ENCODE results near the gene ZBTB26.
"Not testable (repeated sequence)": the region's sequence is repeated elsewhere in the genome, so short reads cannot be mapped to it uniquely, and the experiment has no call there.

Gene ZBTB26

DNA sequence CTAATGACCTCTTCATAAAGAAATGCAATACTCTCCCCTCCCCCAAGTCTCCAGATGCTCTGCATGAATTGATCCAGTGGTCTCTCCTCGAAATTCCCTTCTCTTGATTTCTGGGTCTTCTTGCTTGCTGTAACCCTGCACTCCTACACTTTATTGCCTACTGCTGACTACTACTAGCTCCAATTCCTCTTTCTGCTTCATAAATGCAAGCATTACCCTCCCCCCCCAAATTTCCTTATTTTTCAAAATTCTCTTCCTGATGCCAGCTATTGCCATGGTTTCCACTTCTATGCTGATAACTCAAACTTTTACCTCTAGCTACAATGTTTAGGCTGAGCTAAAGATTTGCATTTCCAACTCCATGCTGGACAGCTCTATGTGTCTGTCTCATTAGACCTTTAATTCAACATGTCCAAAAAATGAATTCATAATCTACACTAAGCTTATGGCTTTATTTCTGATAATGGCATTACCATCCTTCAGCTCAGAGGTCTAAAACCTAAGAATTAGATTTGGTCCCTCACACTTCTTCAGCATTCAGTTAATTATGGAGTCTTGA lies 1.4 kb downstream of the ZBTB26 start:
- no peak for DNase-seq (ENCODE audit: low read depth in 2 of 2)

DNA sequence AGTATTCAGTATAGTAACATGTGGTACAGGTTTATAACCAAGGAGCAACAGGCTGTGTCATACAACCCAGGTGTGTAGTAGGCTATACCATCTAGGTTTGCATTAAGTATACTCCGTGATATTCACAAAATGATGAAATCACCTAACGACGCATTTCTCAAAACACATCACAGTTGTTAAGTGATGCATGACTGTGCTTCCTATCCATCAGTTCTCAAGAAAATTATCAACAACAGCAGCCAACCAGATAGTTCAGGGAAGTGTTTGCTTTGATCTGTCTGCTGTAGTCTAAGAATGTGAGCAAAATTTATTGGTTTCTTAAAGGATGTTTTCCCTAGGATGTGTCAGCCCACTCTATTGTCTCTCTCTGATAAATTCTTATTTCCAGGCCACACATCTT lies 7.4 kb downstream of the ZBTB26 start:
- no peak for DNase-seq (ENCODE audit: low read depth in 2 of 2)

DNA sequence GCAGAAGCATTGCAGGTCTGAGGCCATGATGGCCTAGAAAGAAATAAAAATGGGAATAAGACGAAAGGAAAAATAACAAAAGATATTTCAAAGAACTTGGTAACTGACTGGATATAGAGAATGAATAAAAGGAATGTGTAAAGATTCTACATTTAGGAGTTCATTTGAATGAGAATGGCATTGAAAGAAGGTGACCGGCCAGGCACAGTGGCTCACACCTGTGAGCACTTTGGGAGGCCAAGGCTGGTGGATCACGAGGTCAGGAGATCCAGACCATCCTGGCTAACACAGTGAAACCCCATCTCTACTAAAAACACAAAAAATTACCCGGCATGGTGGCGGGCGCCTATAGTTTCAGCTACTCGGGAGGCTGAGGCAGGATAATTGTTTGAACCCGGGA lies 8.6 kb downstream of the ZBTB26 start:
- no peak for DNase-seq (ENCODE audit: low read depth in 2 of 2)

DNA sequence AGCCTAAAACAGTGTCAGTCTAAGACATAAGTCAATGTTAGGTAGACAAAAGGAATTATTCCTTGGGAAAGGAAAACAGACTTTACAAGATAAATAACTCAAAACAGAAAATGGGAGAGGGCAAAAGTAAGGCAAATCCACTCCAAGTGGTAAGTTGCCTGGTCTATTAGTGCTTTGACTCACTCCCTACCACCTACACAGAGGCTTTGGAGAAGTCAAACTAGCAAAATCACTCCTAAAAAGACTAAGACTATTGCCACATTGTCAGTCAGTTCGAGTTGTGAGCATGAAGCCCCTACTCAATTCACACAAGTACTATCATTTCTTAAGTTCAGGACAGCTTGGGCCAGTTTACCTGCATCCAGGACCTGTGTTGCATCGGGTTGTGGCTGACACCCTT lies 13.0 kb downstream of the ZBTB26 start:
- DNase-seq (ENCODE audit: low read depth in 2 of 2), result no peak

DNA sequence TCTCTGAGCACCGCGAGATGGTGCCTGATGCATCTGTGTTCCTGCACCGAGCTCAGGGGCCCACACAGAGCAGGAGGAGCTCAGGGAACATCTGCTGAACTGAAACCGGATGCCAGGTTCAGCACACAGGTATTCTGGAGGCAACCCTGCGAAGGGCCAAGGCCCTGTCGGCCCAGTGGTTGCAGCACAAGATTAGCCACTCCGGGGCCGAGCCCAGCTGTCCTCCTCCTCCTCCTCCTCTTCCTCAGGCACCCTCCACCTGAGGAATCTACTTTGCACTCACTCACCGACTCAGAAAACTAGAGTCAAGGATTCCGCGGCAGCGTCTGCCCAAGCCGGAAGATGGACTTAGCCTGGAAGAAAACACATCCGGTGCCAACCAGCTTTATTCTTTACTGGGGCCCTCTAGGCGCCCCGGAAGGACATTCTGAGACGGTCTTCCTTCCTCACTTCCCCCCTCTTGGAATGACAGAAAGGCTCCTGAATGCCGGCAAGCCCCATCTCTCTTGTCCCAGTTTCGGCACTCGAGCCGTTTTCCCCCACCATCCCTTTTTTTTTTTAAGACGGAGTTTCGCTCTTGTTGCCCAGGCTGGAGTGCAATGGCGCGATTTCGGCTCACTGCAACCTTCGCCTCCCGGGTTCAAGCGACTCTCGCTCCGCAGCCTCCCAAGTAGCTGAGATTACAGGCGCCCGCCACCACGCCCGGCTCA lies 18.2 kb downstream of the ZBTB26 start, which contains the start of gene ZBTB6:
Gene ZBTB6 (minus strand): TSS at position 360 of the 710 bp plus-strand sequence. CDS start 1,251 bp downstream, outside the sequence.
- peak; percentile 52 to 58 for DNase-seq (ENCODE audit: low read depth in 2 of 2)

DNA sequence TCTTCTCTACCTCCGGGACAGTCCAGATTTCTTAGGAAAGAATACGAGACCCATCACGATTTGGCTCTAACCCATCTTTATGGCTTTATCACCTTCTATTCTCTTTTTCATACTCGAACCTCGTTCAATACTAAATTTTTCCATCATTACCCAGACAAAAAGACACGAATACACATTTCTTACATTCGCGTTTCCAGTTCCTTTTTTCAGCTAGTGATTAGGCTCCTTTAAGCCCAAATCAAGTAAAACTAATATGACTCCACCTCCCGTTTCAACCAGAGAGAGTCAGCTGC lies 18.7 kb downstream of the ZBTB26 start:
- no peak for DNase-seq (ENCODE audit: low read depth in 2 of 2)

DNA sequence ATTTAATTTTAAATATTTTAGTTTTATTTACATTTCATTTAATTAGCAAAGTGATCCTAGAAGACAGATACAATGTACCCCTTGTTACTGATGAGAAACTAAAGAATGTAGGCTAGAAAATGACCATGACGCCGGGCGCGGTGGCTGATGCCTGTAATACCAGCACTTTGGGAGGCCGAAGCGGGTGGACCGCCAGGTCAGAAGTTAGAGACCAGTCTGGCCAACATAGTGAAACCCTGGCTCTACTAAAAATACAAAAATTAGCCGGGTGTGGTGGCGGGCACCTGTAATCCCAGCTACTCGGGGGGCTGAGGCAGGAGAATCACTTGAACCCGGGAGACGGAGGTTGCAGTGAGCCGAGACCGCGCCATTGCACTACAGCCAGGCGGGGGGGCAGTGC lies 25.2 kb downstream of the ZBTB26 start:
- DNase-seq (ENCODE audit: low read depth in 2 of 2), result not testable (repeated sequence)

DNA sequence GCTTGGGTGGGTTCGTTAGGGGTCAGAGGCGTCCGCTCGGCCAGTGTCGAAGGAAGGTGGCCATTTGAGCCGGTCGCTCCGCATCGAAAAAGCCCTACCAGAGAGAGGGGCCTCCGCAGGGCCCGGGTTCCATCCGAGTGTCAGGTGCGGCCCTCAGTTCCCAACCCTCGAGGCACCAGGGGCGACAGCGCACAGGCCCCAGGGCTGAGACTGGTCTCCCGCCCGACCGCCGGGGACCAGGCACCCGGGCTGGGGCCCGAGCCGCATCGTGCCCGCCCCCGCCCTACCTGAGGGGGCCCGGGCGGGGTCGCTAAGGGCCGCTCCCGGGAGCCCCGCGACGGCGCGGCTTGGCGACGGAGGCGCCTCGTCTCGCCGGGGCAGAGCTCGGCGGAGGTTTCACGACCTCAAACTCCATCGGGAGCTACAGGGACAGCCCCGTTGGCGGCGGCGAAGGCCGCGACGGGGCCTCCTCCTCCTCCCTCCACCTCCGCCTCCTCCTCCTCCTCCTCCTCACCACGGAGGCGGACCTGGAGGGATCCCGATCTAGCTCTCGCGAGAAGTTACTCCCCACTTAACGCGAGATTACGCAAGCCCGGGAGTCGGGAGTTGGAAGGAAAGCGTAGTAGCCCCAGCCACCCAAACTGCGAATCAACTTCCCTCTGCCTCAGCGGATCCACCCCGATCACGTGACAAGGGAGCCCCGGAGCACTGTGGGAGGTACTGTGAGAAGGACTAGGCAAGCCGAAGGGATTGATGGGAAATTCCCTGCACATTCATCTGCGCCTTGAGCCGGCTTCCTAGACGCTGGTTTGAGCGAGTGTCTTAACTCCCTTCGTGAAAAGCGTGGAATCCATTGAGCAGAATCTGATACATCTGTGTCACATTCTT lies 26.2 kb downstream of the ZBTB26 start, which contains the start of gene RC3H2:
Gene RC3H2 (minus strand): TSS at position 537 of the 888 bp plus-strand sequence. CDS start 7,850 bp downstream, outside the sequence.
- DNase-seq (ENCODE audit: low read depth in 2 of 2), result peak; percentile 92 to 96

DNA sequence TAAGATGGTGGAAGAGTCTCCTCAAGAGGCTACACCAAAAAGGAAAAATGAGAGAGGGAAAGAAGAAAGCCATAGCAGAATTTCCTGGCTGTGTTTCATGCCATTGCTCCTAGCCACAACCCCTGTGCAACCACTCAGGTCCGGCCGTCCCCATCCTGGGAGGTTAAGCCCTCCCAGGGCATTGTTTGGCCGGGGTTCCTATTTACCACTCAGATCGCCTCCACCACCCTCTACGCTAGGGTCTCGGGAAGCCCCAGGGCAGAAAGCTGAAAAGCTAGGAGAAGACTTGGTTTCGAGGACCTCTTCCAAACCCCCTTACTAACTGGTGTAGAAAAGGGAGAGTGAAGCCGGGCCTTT lies 26.9 kb downstream of the ZBTB26 start:
- DNase-seq (ENCODE audit: low read depth in 2 of 2), result no peak

DNA sequence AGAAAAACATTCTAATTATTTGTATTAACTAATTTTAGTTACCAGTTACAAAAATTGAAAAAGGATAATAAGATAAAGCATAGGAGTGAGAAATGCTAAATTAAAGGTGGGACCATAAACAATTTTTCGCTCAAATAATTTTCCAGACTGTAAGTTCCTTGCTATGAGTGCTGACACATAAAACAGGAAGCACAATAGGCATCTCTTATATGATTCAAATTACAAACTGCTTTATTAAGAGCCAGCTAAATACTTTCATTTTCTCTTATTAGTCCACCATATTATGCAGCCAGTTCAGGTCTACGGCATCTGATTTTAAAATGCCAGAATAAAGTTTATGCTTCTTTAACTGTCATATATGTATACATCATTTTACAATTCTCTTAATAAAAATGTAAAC lies 30.5 kb downstream of the ZBTB26 start:
- DNase-seq (ENCODE audit: low read depth in 2 of 2), result no peak

DNA sequence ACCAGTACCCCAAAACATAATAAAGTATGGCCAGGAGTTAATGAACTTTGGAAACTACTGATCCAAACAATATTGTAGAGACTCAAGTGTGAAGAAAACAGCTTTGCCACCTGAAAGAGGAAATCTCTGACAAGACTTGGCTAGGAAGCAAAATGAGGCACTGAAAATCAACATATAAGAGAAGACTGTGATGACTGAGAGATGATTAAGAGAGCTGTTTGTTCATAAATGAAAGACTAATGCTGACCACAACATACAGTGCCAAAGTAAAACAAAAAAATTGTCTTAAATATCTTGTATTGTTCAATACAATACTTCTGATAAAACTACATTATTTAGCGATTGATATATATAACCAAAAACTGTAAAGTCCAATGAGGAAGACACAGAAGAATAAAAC lies 33.3 kb downstream of the ZBTB26 start:
- no peak for DNase-seq (ENCODE audit: low read depth in 2 of 2)

DNA sequence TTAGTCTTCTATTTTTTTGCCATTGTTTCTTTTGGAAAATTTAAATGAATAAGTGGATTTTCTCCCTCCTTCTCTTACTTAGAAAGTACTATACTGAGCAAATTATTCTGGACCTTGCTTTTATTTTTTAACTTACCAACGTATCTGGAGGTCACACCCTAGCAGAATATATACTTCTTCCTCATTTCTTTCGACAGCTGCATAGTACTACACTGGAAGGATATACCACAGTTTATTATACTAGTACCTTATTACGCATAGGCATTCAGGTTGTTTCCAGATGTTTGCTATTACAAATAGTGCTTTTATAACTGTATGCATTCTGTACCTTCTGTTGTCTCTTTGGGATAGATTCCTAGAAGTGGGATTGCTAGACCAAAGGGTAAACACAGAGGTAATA lies 42.8 kb downstream of the ZBTB26 start:
- no peak for DNase-seq (ENCODE audit: low read depth in 2 of 2)

DNA sequence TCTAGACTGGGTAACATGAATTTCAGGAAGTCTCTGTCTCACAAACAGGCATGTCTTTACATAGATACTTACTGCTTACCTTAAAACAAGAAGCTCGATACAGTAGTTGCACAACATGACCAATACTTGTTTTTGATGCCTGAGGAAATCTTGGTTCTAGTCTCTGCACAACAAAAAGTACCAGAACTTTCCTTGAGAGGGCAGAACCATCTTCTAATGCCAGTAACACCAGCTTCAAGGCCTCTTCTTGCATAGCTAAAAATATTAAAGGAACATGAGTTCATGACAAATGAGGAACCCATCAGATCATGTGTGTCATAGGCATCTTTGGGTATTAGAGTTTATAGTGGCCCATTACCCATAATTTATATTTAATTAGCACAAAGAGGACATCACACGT lies 48.2 kb downstream of the ZBTB26 start:
- DNase-seq (ENCODE audit: low read depth in 2 of 2), result no peak

DNA sequence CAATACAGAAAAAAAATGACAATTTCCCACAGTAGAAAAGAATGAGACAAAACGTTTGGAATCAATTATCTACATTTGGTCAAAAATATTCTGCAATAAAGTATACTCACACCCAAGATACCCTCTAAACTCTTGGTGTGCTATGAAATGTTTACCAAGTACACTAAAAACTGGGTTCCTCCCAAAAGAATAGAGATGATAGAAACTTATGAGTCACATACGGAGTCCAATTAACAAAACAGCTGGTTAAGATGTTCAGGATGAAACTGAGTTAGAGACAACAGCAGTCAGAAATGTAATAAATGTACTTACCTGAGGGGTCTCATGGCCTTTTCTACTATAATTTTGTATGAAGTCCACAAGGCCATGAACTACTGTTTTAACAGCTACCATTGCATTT lies 51.9 kb downstream of the ZBTB26 start:
- DNase-seq (ENCODE audit: low read depth in 2 of 2), result no peak

DNA sequence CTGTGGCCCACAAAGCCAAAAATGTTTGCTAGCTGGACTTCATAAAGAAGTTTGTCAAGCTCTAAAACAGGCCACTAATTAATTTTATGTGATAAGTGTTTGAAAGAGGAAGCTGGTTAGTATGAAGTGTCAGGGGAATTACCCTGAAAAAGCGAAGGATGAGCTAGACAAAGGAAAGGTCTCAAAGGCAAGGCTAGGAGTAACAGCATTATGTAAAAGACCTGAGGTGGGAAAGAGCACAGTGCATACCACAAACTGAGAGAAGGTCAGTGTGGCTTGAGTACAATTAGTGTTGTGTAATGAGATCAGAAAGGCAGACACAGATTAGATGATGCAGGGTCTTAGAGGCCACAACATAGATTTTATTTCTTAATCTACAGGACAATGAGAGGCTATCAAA lies 55.8 kb downstream of the ZBTB26 start:
- DNase-seq (ENCODE audit: low read depth in 2 of 2), result no peak

DNA sequence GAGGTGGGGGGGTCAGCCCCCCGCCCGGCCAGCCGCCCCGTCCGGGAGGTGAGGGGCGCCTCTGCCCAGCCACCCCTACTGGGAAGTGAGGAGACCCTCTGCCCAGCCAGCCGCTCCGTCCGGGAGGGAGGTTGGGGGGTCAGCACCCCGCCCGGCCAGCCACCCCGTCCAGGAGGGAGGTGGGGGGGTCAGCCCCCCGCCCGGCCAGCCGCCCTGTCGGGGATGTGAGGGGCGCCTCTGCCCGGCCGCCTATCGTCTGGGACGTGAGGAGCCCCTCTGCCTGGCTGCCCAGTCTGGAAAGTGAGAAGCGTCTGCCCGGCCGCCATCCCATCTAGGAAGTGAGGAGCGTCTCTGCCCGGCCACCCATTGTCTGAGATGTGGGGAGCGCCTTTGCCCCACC lies 64.0 kb downstream of the ZBTB26 start:
- DNase-seq (ENCODE audit: low read depth in 2 of 2), result not testable (repeated sequence)

DNA sequence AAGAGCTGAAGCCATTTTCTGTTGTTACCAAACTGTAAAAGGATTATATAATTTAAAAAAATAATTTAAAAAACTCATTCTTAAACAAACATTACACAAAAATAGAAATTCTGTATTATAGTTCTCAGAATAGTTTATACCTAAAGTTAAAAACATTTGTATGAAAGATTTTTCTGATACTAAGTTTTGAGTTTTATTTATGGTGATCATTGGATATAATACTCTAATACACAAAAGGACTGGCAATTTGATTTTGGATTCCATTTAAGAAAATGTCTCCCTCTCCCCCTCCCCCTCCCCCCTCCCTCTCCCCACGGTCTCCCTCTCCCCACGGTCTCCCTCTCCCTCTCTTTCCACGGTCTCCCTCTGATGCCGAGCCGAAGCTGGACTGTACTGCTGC lies 65.2 kb downstream of the ZBTB26 start:
- no peak for DNase-seq (ENCODE audit: low read depth in 2 of 2)

Measured in stimulated activated CD4-positive, alpha-beta T cell treated with anti-CD3 and anti-CD28 coated beads, Interleukin-4, amount 100 ng/mL, for 48 hours (primary cell).